Measurements from ENCODE around the gene ARHGDIA.

The ARHGDIA gene

DNA sequence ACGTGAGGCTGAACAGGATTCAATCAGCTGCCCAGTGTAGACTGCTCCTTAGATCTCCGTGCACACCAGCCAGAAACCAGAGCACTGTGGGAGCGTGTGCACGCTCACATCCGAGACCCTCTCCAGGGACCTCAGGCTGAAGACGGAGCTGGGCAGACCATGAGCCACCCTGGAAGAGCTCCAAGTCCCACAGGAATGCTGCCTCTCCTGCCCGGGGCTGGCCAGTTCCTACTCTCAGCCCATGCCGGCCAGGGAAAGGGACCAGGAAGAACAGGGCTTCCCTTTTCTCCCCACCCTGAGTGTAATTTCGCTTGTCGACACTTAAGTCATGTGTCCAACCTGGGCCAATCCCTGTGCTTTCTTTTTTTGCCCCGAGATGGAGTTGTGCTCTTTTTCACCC lies 13.4 kb upstream of the ARHGDIA start:
- Histone ChIP-seq H3K4me3 (ENCODE audit: severe bottlenecking) (no peak overlapping the region), H3K36me3 (ENCODE audit: low read depth) (peaks cover 94% of the 10 kb centered on the region), H3K4me1 (ENCODE audit: insufficient read depth, poor library complexity, severe bottlenecking) (no peaks in the 10 kb centered on the region), H3K27ac (ENCODE audit: poor library complexity, severe bottlenecking) (no peak overlapping the region), H3K9me3 (ENCODE audit: severe bottlenecking) (no peaks in the 10 kb centered on the region), H3K27me3 (ENCODE audit: insufficient read depth, poor library complexity, severe bottlenecking) (no peaks in the 10 kb centered on the region)
- ATAC-seq (ENCODE audit: low read depth): peak; percentile 24
- TF ChIP-seq, protein P1, sequence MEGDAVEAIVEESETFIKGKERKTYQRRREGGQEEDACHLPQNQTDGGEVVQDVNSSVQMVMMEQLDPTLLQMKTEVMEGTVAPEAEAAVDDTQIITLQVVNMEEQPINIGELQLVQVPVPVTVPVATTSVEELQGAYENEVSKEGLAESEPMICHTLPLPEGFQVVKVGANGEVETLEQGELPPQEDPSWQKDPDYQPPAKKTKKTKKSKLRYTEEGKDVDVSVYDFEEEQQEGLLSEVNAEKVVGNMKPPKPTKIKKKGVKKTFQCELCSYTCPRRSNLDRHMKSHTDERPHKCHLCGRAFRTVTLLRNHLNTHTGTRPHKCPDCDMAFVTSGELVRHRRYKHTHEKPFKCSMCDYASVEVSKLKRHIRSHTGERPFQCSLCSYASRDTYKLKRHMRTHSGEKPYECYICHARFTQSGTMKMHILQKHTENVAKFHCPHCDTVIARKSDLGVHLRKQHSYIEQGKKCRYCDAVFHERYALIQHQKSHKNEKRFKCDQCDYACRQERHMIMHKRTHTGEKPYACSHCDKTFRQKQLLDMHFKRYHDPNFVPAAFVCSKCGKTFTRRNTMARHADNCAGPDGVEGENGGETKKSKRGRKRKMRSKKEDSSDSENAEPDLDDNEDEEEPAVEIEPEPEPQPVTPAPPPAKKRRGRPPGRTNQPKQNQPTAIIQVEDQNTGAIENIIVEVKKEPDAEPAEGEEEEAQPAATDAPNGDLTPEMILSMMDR (IDR thresholded peaks at IDR 0.05; ENCODE audit: poor library complexity, severe bottlenecking): no peak
- DNase-seq (ENCODE audit: low spot score): no peak

DNA sequence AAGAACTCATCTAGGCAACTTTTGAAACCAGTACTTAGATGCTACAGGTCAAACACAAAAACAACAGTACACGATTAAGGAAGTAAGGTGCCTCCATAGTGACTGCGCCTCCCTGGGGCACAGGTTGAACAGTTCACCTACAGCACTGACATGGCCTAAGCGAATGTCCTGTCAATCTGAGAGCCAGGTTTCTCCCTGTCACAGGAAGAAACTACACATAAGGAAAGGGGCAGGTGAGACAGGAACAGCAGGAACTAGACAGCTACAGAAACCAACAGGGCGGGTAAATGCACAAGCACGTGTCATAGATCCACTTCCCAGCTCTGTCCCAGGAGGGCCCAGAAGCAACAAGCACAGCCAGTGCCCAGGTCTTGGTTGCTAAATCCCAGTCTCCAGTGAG lies 8.0 kb upstream of the ARHGDIA start:
- DNase-seq (ENCODE audit: low spot score): no peak
- Histone ChIP-seq H3K27ac (ENCODE audit: poor library complexity, severe bottlenecking) (no peak overlapping the region), H3K4me1 (ENCODE audit: insufficient read depth, poor library complexity, severe bottlenecking) (no peaks in the 10 kb centered on the region), H3K9me3 (ENCODE audit: severe bottlenecking) (no peaks in the 10 kb centered on the region), H3K36me3 (ENCODE audit: low read depth) (peaks cover 63% of the 10 kb centered on the region), H3K4me3 (ENCODE audit: severe bottlenecking) (no peak overlapping the region), H3K27me3 (ENCODE audit: insufficient read depth, poor library complexity, severe bottlenecking) (no peaks in the 10 kb centered on the region)
- TF ChIP-seq, protein P1 (IDR thresholded peaks at IDR 0.05; ENCODE audit: poor library complexity, severe bottlenecking): no peak
- ATAC-seq (ENCODE audit: low read depth): peak; percentile 33; the same call in 1 of the 3 replicates

DNA sequence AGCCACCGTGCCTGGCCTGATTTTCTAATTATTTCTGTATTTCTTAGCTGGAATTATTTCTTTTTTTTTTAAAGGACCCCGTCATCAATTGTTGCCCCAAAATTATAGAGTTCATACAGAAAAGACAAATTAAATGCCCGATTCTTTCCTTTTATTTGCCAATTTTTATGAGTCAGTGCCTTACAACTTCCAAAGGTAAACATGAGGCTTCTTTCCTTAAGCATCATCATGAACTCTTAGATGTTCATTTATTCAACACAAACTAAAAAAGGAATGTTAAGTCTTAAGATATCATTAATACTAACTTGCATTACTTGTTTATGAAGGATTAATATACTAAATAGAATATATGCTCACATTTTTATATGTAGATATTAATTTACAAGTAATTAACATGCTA lies 7.2 kb upstream of the ARHGDIA start:
- TF ChIP-seq, protein P1 (IDR thresholded peaks at IDR 0.05; ENCODE audit: poor library complexity, severe bottlenecking): no peak
- H3K4me3 ChIP-seq (ENCODE audit: severe bottlenecking): no peak overlapping the region
- no peak for DNase-seq (ENCODE audit: low spot score)
- no peaks in the 10 kb centered on the region for H3K4me1 ChIP-seq (ENCODE audit: insufficient read depth, poor library complexity, severe bottlenecking)
- H3K36me3 ChIP-seq (ENCODE audit: low read depth): peaks cover 55% of the 10 kb centered on the region
- H3K27me3 ChIP-seq (ENCODE audit: insufficient read depth, poor library complexity, severe bottlenecking): no peaks in the 10 kb centered on the region
- no peak overlapping the region for H3K27ac ChIP-seq (ENCODE audit: poor library complexity, severe bottlenecking)
- H3K9me3 ChIP-seq (ENCODE audit: severe bottlenecking): no peaks in the 10 kb centered on the region
- no peak for ATAC-seq (ENCODE audit: low read depth)

DNA sequence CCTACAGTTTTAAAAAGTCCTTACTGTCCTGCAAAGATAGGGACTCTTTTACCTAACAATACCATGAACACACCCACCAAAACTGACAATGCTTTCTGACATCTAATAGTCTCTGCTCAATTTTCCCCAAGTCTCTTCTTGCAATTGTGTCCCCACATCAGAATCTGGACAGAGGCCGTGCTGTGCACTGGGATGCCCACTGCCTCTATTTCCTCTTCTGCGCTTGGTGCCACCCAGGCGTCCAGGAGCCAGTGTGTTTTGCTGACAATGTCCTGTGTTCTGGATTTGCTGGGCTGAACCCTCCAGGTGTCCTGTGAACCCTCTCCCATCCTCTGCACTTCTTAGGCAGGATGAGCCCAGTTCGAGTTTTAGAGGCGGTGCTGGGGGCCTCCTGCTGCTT lies 6.4 kb upstream of the ARHGDIA start:
- Histone ChIP-seq H3K4me1 (ENCODE audit: insufficient read depth, poor library complexity, severe bottlenecking) (peaks cover 4% of the 10 kb centered on the region), H3K4me3 (ENCODE audit: severe bottlenecking) (no peak overlapping the region), H3K36me3 (ENCODE audit: low read depth) (peaks cover 51% of the 10 kb centered on the region), H3K27ac (ENCODE audit: poor library complexity, severe bottlenecking) (no peak overlapping the region), H3K27me3 (ENCODE audit: insufficient read depth, poor library complexity, severe bottlenecking) (no peaks in the 10 kb centered on the region), H3K9me3 (ENCODE audit: severe bottlenecking) (no peaks in the 10 kb centered on the region)
- no peak for ATAC-seq (ENCODE audit: low read depth)
- TF ChIP-seq, protein P1 (IDR thresholded peaks at IDR 0.05; ENCODE audit: poor library complexity, severe bottlenecking): no peak
- DNase-seq (ENCODE audit: low spot score): no peak

DNA sequence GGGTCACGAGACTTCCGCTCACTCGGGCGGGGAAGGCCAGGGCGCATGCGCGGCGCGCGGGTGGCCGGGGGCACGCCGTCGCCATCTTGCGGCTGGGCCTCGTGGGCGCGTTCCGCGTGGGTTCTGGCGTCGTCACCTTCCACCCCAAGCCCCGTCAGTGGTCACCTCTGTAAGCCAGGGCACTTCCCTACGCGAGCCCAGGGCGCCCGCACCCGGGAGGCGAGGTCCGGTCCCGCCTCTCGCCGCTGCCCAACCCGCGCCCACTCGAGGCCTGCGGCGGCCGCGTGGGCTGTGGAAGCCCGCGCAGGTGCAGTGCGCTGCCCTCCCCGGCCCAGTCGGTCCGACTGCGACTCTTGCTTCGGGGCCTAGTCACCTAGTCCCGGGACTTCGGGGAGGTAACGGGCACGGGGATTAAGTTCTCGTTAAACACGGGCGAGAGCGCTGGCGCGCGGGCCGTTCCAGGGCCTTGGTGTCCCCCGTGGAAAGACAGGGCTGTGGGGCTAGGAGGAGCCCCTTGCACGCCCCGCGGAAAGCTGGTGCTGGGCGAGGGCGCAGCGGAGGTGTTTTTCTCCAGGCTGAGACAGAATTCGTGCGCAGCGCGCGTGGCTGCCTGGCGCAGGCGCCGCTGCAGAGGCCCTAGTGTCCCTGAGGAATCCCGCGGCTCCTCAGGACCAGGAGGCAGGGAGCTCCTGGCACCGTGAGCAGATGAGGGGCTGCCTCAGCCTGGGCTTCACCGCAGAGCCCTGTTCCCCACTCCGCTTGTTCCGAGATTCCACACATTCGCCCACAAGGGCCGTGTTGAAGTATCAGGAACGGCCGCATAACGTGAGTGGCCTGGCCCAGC lies 472 bp upstream of the ARHGDIA start:
- TF ChIP-seq, protein P1 (IDR thresholded peaks at IDR 0.05; ENCODE audit: poor library complexity, severe bottlenecking): peak; percentile 29
- peak overlapping the region; percentile 98 for H3K27ac ChIP-seq (ENCODE audit: poor library complexity, severe bottlenecking)
- peaks cover 31% of the 10 kb centered on the region for H3K4me1 ChIP-seq (ENCODE audit: insufficient read depth, poor library complexity, severe bottlenecking)
- H3K36me3 ChIP-seq (ENCODE audit: low read depth): peaks cover 28% of the 10 kb centered on the region
- H3K9me3 ChIP-seq (ENCODE audit: severe bottlenecking): no peaks in the 10 kb centered on the region
- ATAC-seq (ENCODE audit: low read depth) (no peak), DNase-seq (ENCODE audit: low spot score) (peak; percentile 73)
- peak overlapping the region; percentile 82 for H3K4me3 ChIP-seq (ENCODE audit: severe bottlenecking)
- H3K27me3 ChIP-seq (ENCODE audit: insufficient read depth, poor library complexity, severe bottlenecking): no peaks in the 10 kb centered on the region

All from RWPE2 (cell line).